HCT116 (cell line): ENCODE measurements around the gene ADCY2. TPM values are rescaled to one million over a fixed set of nuclear protein-coding genes. Genes with fewer than 3 reads are reported as not detected.

Experiments used
- ATAC-seq: fragments of 200-7000 bp; cut with Tn5 transposase; 2 replicates; pipeline ENCODE4 v1.9.1; 2020; ENCODE audit warnings: mild to moderate bottlenecking, moderate library complexity
- BruUV-seq: library from RNA; stranded (reverse); fragments of 400-500 nt; replicated peaks from 2 replicates; lab custom pipeline; 2021; lab: Mats Ljungman, UMichigan
- CTCF ChIA-PET: fragments of 300-600 bp; sonication (Branson Sonifier 250); formaldehyde crosslinking; loops from one replicate; lab custom pipeline; 2021; ENCODE audit warnings: antibody characterized with exemption; lab: Charles Lee
- POLR2A ChIA-PET: fragments of 300-600, 350-600 bp; sonication (Branson Sonifier 250); formaldehyde crosslinking; loops from one replicate; lab custom pipeline; 2021; ENCODE audit warnings: antibody characterized with exemption; lab: Charles Lee
- RAD21 ChIA-PET, 2 experiments: fragments of 300-600 bp; sonication (Branson Sonifier 250); formaldehyde crosslinking; loops; one replicate each; lab custom pipeline; 2023; ENCODE audit warnings: low total read pairs in 2 of 2; ENCODE audit not compliant: uncharacterized antibody in 2 of 2, unreplicated experiment in 2 of 2, low non-redundant PET in 1 of 2; lab: Charles Lee
- DNase-seq: peaks from one replicate; pipeline ENCODE4 v3.0.0-alpha.2; 2010; ENCODE audit warnings: low read depth, low spot score
- H2AFZ ChIP-seq: fragments of 200-600 bp; shearing (Covaris generic), sonication (generic); 2 replicates; pipeline ENCODE4 v1.6.1; 2017; ENCODE audit warnings: low read depth, mixed run types, mixed read lengths, antibody characterized with exemption, low read length; ENCODE audit not compliant: poor library complexity, severe bottlenecking
- H3K27ac ChIP-seq: 2 replicates; pipeline ENCODE4 v1.5.1; 2012; ENCODE audit warnings: low read depth, low read length
- H3K27me3 ChIP-seq: fragments of 200-600 bp; sonication (generic); 2 replicates; pipeline ENCODE4 v1.6.1; 2016; ENCODE audit warnings: mixed run types, low read length, mixed read lengths; ENCODE audit not compliant: insufficient read depth
- H3K36me3 ChIP-seq, 2 experiments: fragments of 200-500 bp in 1 of 2; fragments of 200-600 bp in 1 of 2; sonication (Bioruptor generic) in 1 of 2; sonication (generic) in 1 of 2; 2 replicates each; pipeline versions ENCODE4 v1.5.1 to v1.6.1; 2014 to 2016; ENCODE audit warnings: low read length in 2 of 2, inconsistent platforms in 1 of 2, mixed read lengths in 1 of 2, mixed run types in 1 of 2; ENCODE audit not compliant: insufficient read depth in 2 of 2, control insufficient read depth in 1 of 2
- H3K4me1 ChIP-seq, 2 experiments: fragments of 200-600 bp in 1 of 2; sonication (generic) in 1 of 2; 2 replicates each; pipeline versions ENCODE4 v1.5.1 to v1.6.1; 2012 to 2017; ENCODE audit warnings: low read length in 2 of 2, inconsistent platforms in 1 of 2, mild to moderate bottlenecking in 1 of 2, mixed read lengths in 1 of 2, mixed run types in 1 of 2, moderate library complexity in 1 of 2; ENCODE audit not compliant: insufficient read depth in 2 of 2, control insufficient read depth in 1 of 2
- H3K4me2 ChIP-seq: fragments of 200-600 bp; sonication (generic); 2 replicates; pipeline ENCODE4 v1.6.1; 2017; ENCODE audit warnings: mixed run types, low read length, mixed read lengths
- H3K4me3 ChIP-seq, 2 experiments: fragments of 200-600 bp in 1 of 2; sonication (generic) in 1 of 2; replicated peaks in 1 of 2; 2 replicates each; pipeline ENCODE4 v1.5.1; 2011 to 2016; ENCODE audit warnings: low read length in 2 of 2, control low read depth in 1 of 2, low read depth in 1 of 2, mild to moderate bottlenecking in 1 of 2, mixed read lengths in 1 of 2, mixed run types in 1 of 2
- H3K79me2 ChIP-seq: fragments of 200-600 bp; sonication (generic); 2 replicates; pipeline ENCODE4 v1.6.1; 2017; ENCODE audit warnings: mild to moderate bottlenecking, mixed run types, low read length, moderate library complexity, mixed read lengths; ENCODE audit not compliant: insufficient read depth
- H3K9ac ChIP-seq: fragments of 200-600 bp; sonication (generic); 2 replicates; pipeline ENCODE4 v1.6.1; 2016; ENCODE audit warnings: low read length, mixed read lengths
- H3K9me2 ChIP-seq: fragments of 200-600 bp; sonication (generic), shearing (Covaris generic); 2 replicates; pipeline ENCODE4 v1.6.1; 2017; ENCODE audit warnings: mixed run types, mild to moderate bottlenecking, moderate library complexity; ENCODE audit not compliant: insufficient read depth
- H3K9me3 ChIP-seq, 2 experiments: fragments of 200-500 bp in 1 of 2; fragments of 200-600 bp in 1 of 2; sonication (Bioruptor generic) in 1 of 2; sonication (generic) in 1 of 2; 2 replicates each; pipeline ENCODE4 v1.6.1; 2014 to 2017; ENCODE audit warnings: low read length in 2 of 2, mixed read lengths in 2 of 2, inconsistent platforms in 1 of 2, low read depth in 1 of 2, mild to moderate bottlenecking in 1 of 2, mixed run types in 1 of 2, moderate library complexity in 1 of 2; ENCODE audit not compliant: control insufficient read depth in 1 of 2, insufficient read depth in 1 of 2
- H4K20me1 ChIP-seq: fragments of 200-600 bp; sonication (generic), shearing (Covaris generic); 2 replicates; pipeline ENCODE4 v1.6.1; 2017; ENCODE audit warnings: mixed run types, mild to moderate bottlenecking, moderate library complexity; ENCODE audit not compliant: insufficient read depth
- ATF3 ChIP-seq: IDR thresholded peaks from 2 replicates; pipeline ENCODE4 v1.6.1; 2012
- CBX3 ChIP-seq: IDR thresholded peaks from 2 replicates; pipeline ENCODE4 v1.6.1; 2012; ENCODE audit warnings: low read depth
- CTCF ChIP-seq, 3 experiments: fragments of 200-600 bp in 1 of 3; sonication (generic) in 1 of 3; IDR thresholded peaks in 2 of 3; conservative IDR thresholded peaks in 1 of 3; 2 replicates each; pipeline ENCODE4 v1.5.1; 2012 to 2017; ENCODE audit warnings: low read depth in 2 of 3, low read length in 2 of 3, antibody characterized with exemption in 1 of 3, borderline replicate concordance in 1 of 3, control low read depth in 1 of 3, mild to moderate bottlenecking in 1 of 3, mixed read lengths in 1 of 3, mixed run types in 1 of 3, moderate library complexity in 1 of 3; ENCODE audit not compliant: insufficient read depth in 1 of 3
- EGR1 ChIP-seq: IDR thresholded peaks from 2 replicates; pipeline ENCODE4 v1.6.1; 2012; ENCODE audit warnings: low read depth
- EZH2 ChIP-seq: fragments of 200-600 bp; sonication (generic); IDR thresholded peaks from 2 replicates; pipeline ENCODE4 v1.6.1; 2017; ENCODE audit warnings: antibody characterized with exemption, mixed run types
- EZH2phosphoT487 ChIP-seq: fragments of 200-600 bp; IDR thresholded peaks from 2 replicates; pipeline ENCODE4 v1.6.1; 2018; ENCODE audit warnings: antibody characterized with exemption, borderline replicate concordance
- FOSL1 ChIP-seq: IDR thresholded peaks from 2 replicates; pipeline ENCODE4 v1.6.1; 2012; ENCODE audit warnings: low read depth
- JUND ChIP-seq: IDR thresholded peaks from 2 replicates; pipeline ENCODE4 v1.6.1; 2012
- MAX ChIP-seq: IDR thresholded peaks from 2 replicates; pipeline ENCODE4 v1.6.1; 2012
- POLR2AphosphoS5 ChIP-seq: IDR thresholded peaks from 2 replicates; pipeline ENCODE4 v1.6.1; 2011; ENCODE audit warnings: mild to moderate bottlenecking, low read depth, low read length, moderate library complexity
- RAD21 ChIP-seq: IDR thresholded peaks from 2 replicates; pipeline ENCODE4 v1.6.1; 2012; ENCODE audit warnings: low read depth, mild to moderate bottlenecking
- REST ChIP-seq: IDR thresholded peaks from 2 replicates; pipeline ENCODE4 v1.6.1; 2012; ENCODE audit warnings: low read depth
- SIN3A ChIP-seq: IDR thresholded peaks from 2 replicates; pipeline ENCODE4 v1.6.1; 2012; ENCODE audit warnings: low read depth
- SP1 ChIP-seq: IDR thresholded peaks from 2 replicates; pipeline ENCODE4 v1.6.1; 2012; ENCODE audit warnings: low read depth
- SRF ChIP-seq: IDR thresholded peaks from 2 replicates; pipeline ENCODE4 v1.6.1; 2012; ENCODE audit warnings: low read depth
- TCF7L2 ChIP-seq: IDR thresholded peaks from 2 replicates; pipeline ENCODE4 v1.7.0; 2011; ENCODE audit warnings: borderline replicate concordance, inconsistent platforms; ENCODE audit not compliant: insufficient read depth, insufficient read length; ENCODE audit errors: extremely low read depth
- YY1 ChIP-seq: IDR thresholded peaks from 2 replicates; pipeline ENCODE4 v1.6.1; 2011; ENCODE audit warnings: low read length, low read depth, moderate library complexity, mild to moderate bottlenecking; ENCODE audit not compliant: insufficient replicate concordance; ENCODE audit errors: extremely low read depth
- ZBTB33 ChIP-seq: IDR thresholded peaks from 2 replicates; pipeline ENCODE4 v1.6.1; 2011; ENCODE audit warnings: mild to moderate bottlenecking, low read length, moderate library complexity; ENCODE audit not compliant: insufficient replicate concordance; ENCODE audit errors: extremely low read depth
- ZFX ChIP-seq: fragments of 450-650 bp; IDR thresholded peaks from 2 replicates; pipeline ENCODE4 v1.6.1; 2017
- intact Hi-C: fragments of 100-400 bp; cut with micrococcal nuclease; formaldehyde crosslinking; loops from 2 replicates; pipeline ENCODE4 v1.10.0; 2022
- total RNA-seq: library from RNA; stranded (reverse); gene quantifications from one replicate; pipeline ENCODE4 v1.2.1, GENCODE V29; 2021; ENCODE audit not compliant: unreplicated experiment

Gene ADCY2
- total RNA-seq, 1 experiment from 2014 or later = 0.15 TPM

DNA sequence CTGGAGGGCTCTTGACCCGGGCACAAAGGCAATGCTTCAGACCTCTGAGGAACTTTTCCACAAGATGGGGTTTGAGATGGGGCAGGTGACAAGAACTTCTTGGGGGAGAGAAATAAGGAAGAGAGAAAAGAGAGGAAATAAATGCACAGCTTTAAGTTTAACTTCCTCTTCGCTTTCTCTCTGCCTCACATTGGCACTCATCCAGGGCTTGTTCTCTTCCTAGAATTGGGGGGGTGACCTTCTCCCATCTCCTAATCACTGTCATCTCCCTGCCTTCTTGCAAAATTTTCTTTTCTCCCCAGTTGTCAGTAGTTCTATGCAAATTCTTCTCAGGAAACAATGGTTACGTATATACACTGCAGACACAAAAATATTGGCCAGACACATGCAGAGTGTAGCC lies 19.1 kb upstream of the ADCY2 start:
- H3K9ac ChIP-seq = no peak overlapping the region
- H4K20me1 ChIP-seq = no peaks in the 10 kb centered on the region
- no peak overlapping the region for H3K4me3 ChIP-seq
- H3K9me3 ChIP-seq = peaks cover 4 to 9% of the 10 kb centered on the region in 2 experiments; a peak in 2 of 4 replicates
- no peaks in the 10 kb centered on the region for H3K4me1 ChIP-seq
- H3K9me2 ChIP-seq = no peaks in the 10 kb centered on the region
- ChIA-PET CTCF (no interaction called here), RAD21 (no interaction called here), POLR2A (no interaction called here)
- no peak overlapping the region for H3K27ac ChIP-seq
- no peak for TF ChIP-seq MAX
- no peak for TF ChIP-seq EGR1
- no peak for TF ChIP-seq CTCF (IDR thresholded peaks at IDR 0.05 in 2 of 3, conservative IDR thresholded peaks at IDR 0.05 in 1 of 3; ENCODE audit: borderline replicate concordance in 1 of 3, insufficient read depth in 1 of 3, low read depth in 2 of 3, low read length in 2 of 3)
- TF ChIP-seq RAD21 = no peak
- TF ChIP-seq ZBTB33 = no peak
- no peak for TF ChIP-seq SP1
- no peak for TF ChIP-seq CBX3
- TF ChIP-seq SIN3A = no peak
- TF ChIP-seq YY1 = no peak
- no peak for TF ChIP-seq ZFX
- no peak for TF ChIP-seq EZH2
- no peak for TF ChIP-seq ATF3
- TF ChIP-seq EZH2phosphoT487 = no peak
- no peak for TF ChIP-seq POLR2AphosphoS5
- no peak for TF ChIP-seq FOSL1
- no peak for TF ChIP-seq TCF7L2
- no peak for TF ChIP-seq SRF
- no peak for TF ChIP-seq JUND
- TF ChIP-seq REST = no peak
- intact Hi-C loops = no loop called here
- H3K36me3 ChIP-seq = no peaks in the 10 kb centered on the region
- no peaks in the 10 kb centered on the region for H3K27me3 ChIP-seq
- H3K4me2 ChIP-seq = no peak overlapping the region
- no peak for DNase-seq
- no TSS peak for BruUV-seq
- H3K79me2 ChIP-seq = no peaks in the 10 kb centered on the region
- H2AFZ ChIP-seq = no peak overlapping the region
- no peak for ATAC-seq
